MCF 10A (cell line): ENCODE data around the gene ZNF766. TPM values are rescaled to one million over a fixed set of nuclear protein-coding genes. Genes with fewer than 3 reads are reported as not detected.
"Not testable (repeated sequence)": the region's sequence is repeated elsewhere in the genome, so short reads cannot be mapped to it uniquely, and the experiment has no call there.

Experiments
- BruUV-seq: library from RNA; stranded (reverse); fragments of 400-500 nt; replicated peaks from 2 replicates; lab custom pipeline; 2021; lab: Mats Ljungman, UMichigan
- CTCF ChIA-PET: fragments of 300-600 bp; sonication (Branson Sonifier 250); formaldehyde crosslinking; extraction: SDS; loops from one replicate; lab custom pipeline; 2021; ENCODE audit warnings: antibody characterized with exemption, inconsistent platforms; lab: Yijun Ruan, JAX
- POLR2A ChIA-PET: fragments of 300-600, 350-650 bp; sonication (Branson Sonifier 250); formaldehyde crosslinking; extraction: SDS; loops from one replicate; lab custom pipeline; 2020; ENCODE audit warnings: antibody characterized with exemption, inconsistent platforms; lab: Yijun Ruan, JAX
- DNase-seq: peaks from one replicate; pipeline ENCODE4 v3.0.0-alpha.2; 2018; ENCODE audit not compliant: unreplicated experiment
- H3K27ac Mint-ChIP-seq: one replicate; pipeline ENCODE4 v1.8.0; 2022; ENCODE audit warnings: mild to moderate bottlenecking, low read depth, mixed read lengths; ENCODE audit not compliant: unreplicated experiment
- H3K27me3 Mint-ChIP-seq: one replicate; pipeline ENCODE4 v1.8.0; 2022; ENCODE audit warnings: mixed read lengths; ENCODE audit not compliant: insufficient read depth, unreplicated experiment
- H3K36me3 Mint-ChIP-seq: one replicate; pipeline ENCODE4 v1.8.0; 2022; ENCODE audit warnings: mild to moderate bottlenecking, moderate library complexity, mixed read lengths; ENCODE audit not compliant: insufficient read depth, unreplicated experiment
- H3K4me1 Mint-ChIP-seq: one replicate; pipeline ENCODE4 v1.8.0; 2022; ENCODE audit warnings: mixed read lengths; ENCODE audit not compliant: insufficient read depth, unreplicated experiment
- H3K4me3 Mint-ChIP-seq: one replicate; pipeline ENCODE4 v1.8.0; 2022; ENCODE audit warnings: mild to moderate bottlenecking, moderate library complexity, mixed read lengths; ENCODE audit not compliant: unreplicated experiment
- H3K9me3 Mint-ChIP-seq: one replicate; pipeline ENCODE4 v1.8.0; 2022; ENCODE audit warnings: mixed read lengths; ENCODE audit not compliant: unreplicated experiment
- intact Hi-C: fragments of 100-400 bp; cut with micrococcal nuclease; formaldehyde crosslinking; loops from 2 replicates; pipeline ENCODE4 v1.14.1; 2022
- microRNA-seq: library from miRNA; unstranded; fragments of <30 nt; microRNA quantifications from one replicate; pipeline ENCODE4 v1.2.0, GENCODE V29; 2022
- total RNA-seq: library from RNA; stranded (reverse); gene quantifications from 2 replicates; pipeline ENCODE4 v1.2.3, GENCODE V29; 2022
- TF ChIP-seq, protein P1 (sequence below): fragments of 200-600 bp; IDR thresholded peaks from one replicate; pipeline ENCODE4 v1.8.0; 2022; ENCODE audit warnings: antibody characterized with exemption, mild to moderate bottlenecking; ENCODE audit not compliant: unreplicated experiment

ZNF766 gene
- total RNA-seq, 1 experiment from 2014 or later, result 11.5 TPM

DNA sequence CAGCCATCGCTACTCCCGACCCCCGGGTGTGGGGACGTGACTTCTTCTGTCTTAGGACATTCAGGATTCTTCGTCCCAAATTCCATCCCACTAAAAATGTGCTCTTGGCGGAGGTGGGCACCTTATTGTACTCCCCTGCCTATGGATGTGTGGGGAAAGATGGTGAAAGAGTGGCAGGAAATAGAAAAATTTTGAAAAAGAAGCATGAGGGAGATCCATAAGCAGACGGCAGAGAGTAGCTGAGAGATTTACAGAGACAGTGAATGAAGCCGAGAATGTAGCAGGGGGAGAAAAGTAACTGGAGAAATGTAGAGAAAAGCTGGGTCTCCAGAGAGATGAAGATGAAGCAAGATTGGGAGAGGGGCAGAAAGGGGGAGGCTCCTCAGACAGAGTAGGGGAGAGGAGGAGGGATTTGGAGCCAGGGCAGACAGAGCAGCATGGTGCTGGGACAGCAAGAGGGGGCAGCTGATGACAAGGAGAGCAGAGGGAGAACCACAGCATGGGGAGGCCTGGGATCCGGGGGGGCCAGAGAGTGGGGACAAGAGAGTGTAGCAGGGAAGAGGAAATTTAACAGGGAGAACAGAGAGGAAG is 67.5 kb downstream of the ZNF766 start:
- CTCF ChIA-PET, result no interaction called here
- POLR2A ChIA-PET, result interaction anchor here (0.6 kb wide), 1 partner anchor 539 kb away, joined by 3 read pairs; no protein-coding TSS in a partner anchor
- no TSS peak for BruUV-seq
- TF ChIP-seq, protein P1, sequence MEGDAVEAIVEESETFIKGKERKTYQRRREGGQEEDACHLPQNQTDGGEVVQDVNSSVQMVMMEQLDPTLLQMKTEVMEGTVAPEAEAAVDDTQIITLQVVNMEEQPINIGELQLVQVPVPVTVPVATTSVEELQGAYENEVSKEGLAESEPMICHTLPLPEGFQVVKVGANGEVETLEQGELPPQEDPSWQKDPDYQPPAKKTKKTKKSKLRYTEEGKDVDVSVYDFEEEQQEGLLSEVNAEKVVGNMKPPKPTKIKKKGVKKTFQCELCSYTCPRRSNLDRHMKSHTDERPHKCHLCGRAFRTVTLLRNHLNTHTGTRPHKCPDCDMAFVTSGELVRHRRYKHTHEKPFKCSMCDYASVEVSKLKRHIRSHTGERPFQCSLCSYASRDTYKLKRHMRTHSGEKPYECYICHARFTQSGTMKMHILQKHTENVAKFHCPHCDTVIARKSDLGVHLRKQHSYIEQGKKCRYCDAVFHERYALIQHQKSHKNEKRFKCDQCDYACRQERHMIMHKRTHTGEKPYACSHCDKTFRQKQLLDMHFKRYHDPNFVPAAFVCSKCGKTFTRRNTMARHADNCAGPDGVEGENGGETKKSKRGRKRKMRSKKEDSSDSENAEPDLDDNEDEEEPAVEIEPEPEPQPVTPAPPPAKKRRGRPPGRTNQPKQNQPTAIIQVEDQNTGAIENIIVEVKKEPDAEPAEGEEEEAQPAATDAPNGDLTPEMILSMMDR, result no peak
- intact Hi-C loops, result no loop called here
- no peak for DNase-seq
- peaks cover 40% of the 10 kb centered on the region for H3K9me3 Mint-ChIP-seq
- no peak overlapping the region for H3K27ac Mint-ChIP-seq
- H3K36me3 Mint-ChIP-seq, result no peaks in the 10 kb centered on the region
- H3K4me1 Mint-ChIP-seq, result no peaks in the 10 kb centered on the region
- H3K4me3 Mint-ChIP-seq, result no peak overlapping the region
- no peaks in the 10 kb centered on the region for H3K27me3 Mint-ChIP-seq

DNA sequence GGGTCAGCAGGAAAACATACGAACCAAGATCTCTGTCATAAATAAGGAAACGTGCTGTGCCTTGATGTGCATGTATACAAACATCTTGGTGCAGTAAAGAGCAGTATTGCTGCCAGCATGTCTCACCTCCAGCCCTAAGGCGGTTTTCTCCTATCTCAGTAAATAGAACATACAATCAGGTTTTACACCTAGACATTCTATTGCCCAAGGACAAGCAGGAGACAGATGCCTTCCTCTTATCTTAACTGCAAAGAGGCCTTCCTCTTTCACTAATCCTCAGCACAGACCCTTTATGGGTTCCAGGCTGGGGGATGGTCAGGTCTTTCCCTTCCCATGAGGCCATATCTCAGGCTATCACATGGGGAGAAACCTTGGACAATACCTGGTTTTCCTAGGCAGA is 69.6 kb downstream of the ZNF766 start:
- intact Hi-C loops, result not testable (repeated sequence)

DNA sequence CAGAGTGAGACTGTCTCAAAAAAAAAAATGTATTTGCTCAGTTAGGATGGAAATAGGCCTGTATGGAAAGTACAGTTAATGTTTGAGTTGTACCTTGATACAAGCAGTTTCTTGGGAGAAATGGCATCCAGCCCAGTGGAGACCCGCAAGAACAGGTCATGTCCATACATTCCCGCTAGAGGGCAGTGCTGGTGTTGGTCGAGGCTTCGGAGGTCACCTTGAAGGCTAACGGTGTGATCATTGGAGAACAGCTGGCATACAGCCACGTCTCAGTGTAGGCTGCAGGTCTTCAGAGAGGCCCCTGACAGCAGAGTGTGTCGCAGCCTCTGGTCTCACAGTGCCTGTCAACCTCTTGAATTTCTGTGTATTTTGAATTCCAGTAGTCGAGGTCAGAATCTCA is 74.2 kb downstream of the ZNF766 start:
- TF ChIP-seq, protein P1, result no peak
- intact Hi-C loops, result no loop called here
- CTCF ChIA-PET, result no interaction called here
- POLR2A ChIA-PET, result no interaction called here
- peaks cover 27% of the 10 kb centered on the region for H3K9me3 Mint-ChIP-seq
- H3K4me1 Mint-ChIP-seq, result no peaks in the 10 kb centered on the region
- H3K36me3 Mint-ChIP-seq, result no peaks in the 10 kb centered on the region
- H3K27ac Mint-ChIP-seq, result no peak overlapping the region
- no TSS peak for BruUV-seq
- no peak overlapping the region for H3K4me3 Mint-ChIP-seq
- peak; percentile 22 for DNase-seq
- no peaks in the 10 kb centered on the region for H3K27me3 Mint-ChIP-seq

More for the DNA sequence above, 69.6 kb downstream of the ZNF766 start:
- H3K4me3 Mint-ChIP-seq, DNase-seq, H3K27ac Mint-ChIP-seq, H3K27me3 Mint-ChIP-seq, BruUV-seq, H3K36me3 Mint-ChIP-seq, POLR2A ChIA-PET, H3K4me1 Mint-ChIP-seq, CTCF ChIA-PET: not testable (repeated sequence)
- H3K9me3 Mint-ChIP-seq, result peaks cover 23% of the 10 kb centered on the region

DNA sequence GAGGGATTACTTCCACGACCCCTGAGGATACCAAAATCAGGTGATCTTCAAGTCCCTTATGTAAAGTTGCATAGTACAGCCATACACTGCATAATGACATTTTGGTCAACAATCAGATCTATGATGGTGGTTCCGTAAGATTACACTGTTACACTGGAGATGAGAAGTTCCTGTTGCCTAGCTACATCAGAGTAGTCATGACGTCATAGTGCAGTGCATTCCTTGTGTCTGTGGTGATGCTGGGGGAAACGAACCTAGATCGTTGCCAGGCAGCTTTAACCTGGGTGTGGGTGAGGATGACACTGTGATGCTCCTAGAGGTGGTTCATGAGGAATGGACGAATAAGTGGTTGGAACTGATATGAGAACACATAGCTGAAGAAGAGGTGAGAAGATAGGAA is 75.8 kb downstream of the ZNF766 start:
- H3K4me3 Mint-ChIP-seq, result no peak overlapping the region
- H3K27ac Mint-ChIP-seq, result no peak overlapping the region
- ChIA-PET CTCF (interaction anchor here (0.6 to 1.5 kb wide), 2 partner anchors 405 to 905 kb away, joined by 3 to 4 read pairs; no protein-coding TSS in a partner anchor), POLR2A (no interaction called here)
- intact Hi-C loops, result no loop called here
- no TSS peak for BruUV-seq
- TF ChIP-seq, protein P1, result no peak
- H3K36me3 Mint-ChIP-seq, result no peaks in the 10 kb centered on the region
- no peaks in the 10 kb centered on the region for H3K4me1 Mint-ChIP-seq
- DNase-seq, result no peak
- no peaks in the 10 kb centered on the region for H3K27me3 Mint-ChIP-seq
- H3K9me3 Mint-ChIP-seq, result peaks cover 34% of the 10 kb centered on the region

Small RNA genes lying within 50 kb of the gene (microRNA-seq; reads per million reads assigned to microRNA genes)
- gene MIR643 (2.0 reads per million, percentile 14 among the genes with 10 or more reads in this experiment), gene MIR6801 (not detected)

Other genes with a start within 250 kb of the ZNF766 start
- gene ZNF614, start 241.2 kb upstream of the ZNF766 start, total RNA-seq, result 10.2 and 10.3 TPM in 2 replicates
- 17.2 and 25.4 TPM in 2 replicates for gene ZNF432, start 220.7 kb upstream of the ZNF766 start, total RNA-seq
- gene ZNF841, start 173.8 kb upstream of the ZNF766 start, total RNA-seq, result 40.9 and 49.8 TPM in 2 replicates
- 9.5 and 13.5 TPM in 2 replicates for gene ZNF616, start 129.6 kb upstream of the ZNF766 start, total RNA-seq
- gene ZNF836, start 98.0 kb upstream of the ZNF766 start, total RNA-seq, result 4.3 and 7.7 TPM in 2 replicates
- 194 and 211 TPM in 2 replicates for gene PPP2R1A, start 79.5 kb upstream of the ZNF766 start, total RNA-seq
- gene ZNF480, start 27.6 kb downstream of the ZNF766 start, total RNA-seq, result 13.1 and 15.8 TPM in 2 replicates
- not detected in 2 replicates for gene ZNF610, start 66.7 kb downstream of the ZNF766 start, total RNA-seq
- gene ZNF880, start 100.3 kb downstream of the ZNF766 start, total RNA-seq, result 6.7 and 6.9 TPM in 2 replicates
- 16.0 and 21.6 TPM in 2 replicates for gene ZNF528, start 128.3 kb downstream of the ZNF766 start, total RNA-seq
- gene ZNF534, start 159.6 kb downstream of the ZNF766 start, total RNA-seq, result not detected in 2 replicates
- gene ZNF578, start 184.0 kb downstream of the ZNF766 start, total RNA-seq, result not detected in 2 replicates